C4-2B (cell line): Measurements from ENCODE around the gene SNX24.

Source experiments
- ZFX ChIP-seq: fragments of 450-650 bp; IDR thresholded peaks from 2 replicates; pipeline ENCODE4 v1.6.1; 2017
- TF ChIP-seq, protein P1 (sequence below): fragments of 450-650 bp; conservative IDR thresholded peaks from 2 replicates; pipeline ENCODE4 v1.5.1; 2017; ENCODE audit warnings: mild to moderate bottlenecking

DNA sequence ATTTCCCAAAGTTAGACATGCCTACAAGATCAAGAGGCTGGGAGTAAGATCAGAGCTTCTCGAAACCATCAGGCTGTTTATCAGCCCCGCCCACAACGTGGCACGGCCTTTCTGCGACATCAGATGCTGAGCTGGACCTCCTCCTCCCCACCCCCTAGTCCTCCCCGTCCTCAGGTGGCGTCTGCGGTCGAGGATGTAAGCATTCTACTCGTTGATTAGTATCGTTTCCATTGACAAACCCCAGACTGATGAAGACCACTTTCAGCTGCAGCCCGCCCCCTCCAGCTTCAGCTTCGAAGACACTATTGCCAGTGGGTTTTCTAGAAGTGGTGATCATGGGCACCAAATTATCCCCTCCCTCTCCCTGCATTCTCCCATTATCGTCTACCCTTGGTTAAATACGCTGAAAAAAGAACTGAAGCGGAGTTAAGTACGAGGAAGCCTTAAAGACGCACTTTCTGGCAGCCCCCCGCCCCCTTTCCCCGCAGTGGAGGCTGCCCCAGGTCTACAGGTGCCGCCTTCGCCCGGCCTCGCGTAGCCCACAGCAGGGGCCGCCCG, 190.0 kb downstream of the SNX24 start:
- TF ChIP-seq, protein P1, sequence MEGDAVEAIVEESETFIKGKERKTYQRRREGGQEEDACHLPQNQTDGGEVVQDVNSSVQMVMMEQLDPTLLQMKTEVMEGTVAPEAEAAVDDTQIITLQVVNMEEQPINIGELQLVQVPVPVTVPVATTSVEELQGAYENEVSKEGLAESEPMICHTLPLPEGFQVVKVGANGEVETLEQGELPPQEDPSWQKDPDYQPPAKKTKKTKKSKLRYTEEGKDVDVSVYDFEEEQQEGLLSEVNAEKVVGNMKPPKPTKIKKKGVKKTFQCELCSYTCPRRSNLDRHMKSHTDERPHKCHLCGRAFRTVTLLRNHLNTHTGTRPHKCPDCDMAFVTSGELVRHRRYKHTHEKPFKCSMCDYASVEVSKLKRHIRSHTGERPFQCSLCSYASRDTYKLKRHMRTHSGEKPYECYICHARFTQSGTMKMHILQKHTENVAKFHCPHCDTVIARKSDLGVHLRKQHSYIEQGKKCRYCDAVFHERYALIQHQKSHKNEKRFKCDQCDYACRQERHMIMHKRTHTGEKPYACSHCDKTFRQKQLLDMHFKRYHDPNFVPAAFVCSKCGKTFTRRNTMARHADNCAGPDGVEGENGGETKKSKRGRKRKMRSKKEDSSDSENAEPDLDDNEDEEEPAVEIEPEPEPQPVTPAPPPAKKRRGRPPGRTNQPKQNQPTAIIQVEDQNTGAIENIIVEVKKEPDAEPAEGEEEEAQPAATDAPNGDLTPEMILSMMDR = no peak
- TF ChIP-seq ZFX = no peak
